HepG2 (cell line): Measurements from ENCODE around the gene COG5. TPM values are rescaled to one million over a fixed set of nuclear protein-coding genes. Genes with fewer than 3 reads are reported as not detected.

Experiments
- ATAC-seq: fragments of 200-7000 bp; cut with Tn5 transposase; 3 replicates; pipeline ENCODE4 v1.9.1; 2020; ENCODE audit warnings: mild to moderate bottlenecking, moderate library complexity
- BruUV-seq: library from RNA; stranded (reverse); fragments of 400-500 nt; replicated peaks from 2 replicates; lab custom pipeline; 2021; lab: Mats Ljungman, UMichigan
- CTCF ChIA-PET: fragments of 300-600 bp; formaldehyde crosslinking; extraction: SDS; loops from one replicate; lab custom pipeline; 2021; ENCODE audit warnings: low total read pairs, inconsistent platforms, low intra/inter-chr PET ratio; lab: Yijun Ruan, JAX
- POLR2A ChIA-PET: fragments of 350-600 bp; sonication (Branson Sonifier 250); formaldehyde crosslinking; loops from one replicate; lab custom pipeline; 2020; ENCODE audit warnings: antibody characterized with exemption, inconsistent platforms; lab: Yijun Ruan, JAX
- DNase-seq: peaks from one replicate; pipeline ENCODE4 v3.0.0-alpha.2; 2015; ENCODE audit warnings: low spot score
- FAIRE-seq: peaks from 3 replicates; lab custom pipeline; 2011; peaks lifted over from hg19 to GRCh38; lab: Jason Lieb, UNC
- H2AFZ ChIP-seq: one replicate; pipeline ENCODE4 v1.6.1; 2011; ENCODE audit warnings: low read length, inconsistent platforms
- H3K27ac ChIP-seq: fragments of 300-600 bp; 3 replicates; pipeline ENCODE4 v1.8.0; 2011; ENCODE audit warnings: mixed run types, mild to moderate bottlenecking, mixed read lengths, low read length, inconsistent platforms; ENCODE audit not compliant: insufficient read depth; ENCODE audit errors: extremely low read length
- H3K27me3 ChIP-seq, 2 experiments: fragments of 200-600 bp in 1 of 2; 2 replicates in 1 of 2; 3 replicates in 1 of 2; pipeline versions ENCODE4 v1.6.0 to v1.8.0; 2011; ENCODE audit warnings: low read length in 2 of 2, mild to moderate bottlenecking in 2 of 2, moderate library complexity in 2 of 2, inconsistent platforms in 1 of 2; ENCODE audit not compliant: insufficient read depth in 2 of 2, control insufficient read depth in 1 of 2
- H3K36me3 ChIP-seq, 2 experiments: fragments of 200-600 bp in 1 of 2; replicated peaks in 1 of 2; 2 replicates in 1 of 2; 3 replicates in 1 of 2; pipeline versions ENCODE4 v1.5.1 to v1.8.0; 2011; ENCODE audit warnings: low read length in 2 of 2, inconsistent platforms in 1 of 2; ENCODE audit not compliant: insufficient read depth in 2 of 2, control insufficient read depth in 1 of 2
- H3K4me1 ChIP-seq: 2 replicates; pipeline ENCODE4 v1.5.1; 2012; ENCODE audit warnings: low read length, inconsistent platforms; ENCODE audit not compliant: insufficient read depth
- H3K4me2 ChIP-seq: 2 replicates; pipeline ENCODE4 v1.6.0; 2011; ENCODE audit warnings: low read depth, low read length, inconsistent platforms
- H3K4me3 ChIP-seq, 3 experiments: fragments of 200-600 bp in 1 of 3; sonication (generic), shearing (Covaris generic) in 1 of 3; replicated peaks in 1 of 3; 2 replicates each; pipeline ENCODE4 v1.5.1; 2011 to 2016; ENCODE audit warnings: low read length in 3 of 3, inconsistent platforms in 2 of 3, low read depth in 2 of 3, mild to moderate bottlenecking in 2 of 3, control low read depth in 1 of 3, mixed read lengths in 1 of 3; ENCODE audit not compliant: insufficient read depth in 1 of 3
- H3K79me2 ChIP-seq: one replicate; pipeline ENCODE4 v1.6.1; 2011; ENCODE audit warnings: low read length, inconsistent platforms; ENCODE audit not compliant: insufficient read depth
- H3K9ac ChIP-seq: 2 replicates; pipeline ENCODE4 v1.6.0; 2011; ENCODE audit warnings: mild to moderate bottlenecking, low read depth, low read length, inconsistent platforms; ENCODE audit not compliant: insufficient read depth
- H3K9me3 ChIP-seq: 2 replicates; pipeline ENCODE4 v1.5.1; 2012; ENCODE audit warnings: mild to moderate bottlenecking, low read length
- H4K20me1 ChIP-seq: 2 replicates; pipeline ENCODE4 v1.6.0; 2011; ENCODE audit warnings: inconsistent platforms, mild to moderate bottlenecking, low read length, moderate library complexity; ENCODE audit not compliant: insufficient read depth
- DRAP1 ChIP-seq: IDR thresholded peaks from 2 replicates; pipeline ENCODE4 v1.6.1; 2016; ENCODE audit warnings: missing genetic modification reagents, missing compliant biosample characterization
- GMEB1 ChIP-seq: sonication (generic); formaldehyde crosslinking; IDR thresholded peaks from 2 replicates; pipeline ENCODE4 v1.5.1; 2020; ENCODE audit warnings: missing genetic modification reagents, mild to moderate bottlenecking, borderline replicate concordance
- HNF1A ChIP-seq, 2 experiments: sonication (generic) in 1 of 2; formaldehyde crosslinking in 1 of 2; IDR thresholded peaks; 2 replicates each; pipeline versions ENCODE4 v1.4.0 to v1.6.1; 2016 to 2020; ENCODE audit warnings: borderline replicate concordance in 1 of 2, low read depth in 1 of 2, mild to moderate bottlenecking in 1 of 2, missing genetic modification reagents in 1 of 2
- KMT2B ChIP-seq: IDR thresholded peaks from 2 replicates; pipeline ENCODE4 v1.6.1; 2016; ENCODE audit warnings: missing genetic modification reagents, missing compliant biosample characterization
- NFIB ChIP-seq: sonication (generic); formaldehyde crosslinking; IDR thresholded peaks from 2 replicates; pipeline ENCODE4 v1.9.0; 2021; ENCODE audit warnings: missing genetic modification reagents, mild to moderate bottlenecking, borderline replicate concordance
- RBAK ChIP-seq: sonication (generic); formaldehyde crosslinking; IDR thresholded peaks from 2 replicates; pipeline ENCODE4 v1.5.1; 2020; ENCODE audit warnings: mild to moderate bottlenecking, missing genetic modification reagents
- SETDB1 ChIP-seq: sonication (generic); formaldehyde crosslinking; IDR thresholded peaks from 2 replicates; pipeline ENCODE4 v1.5.1; 2020; ENCODE audit warnings: missing genetic modification reagents, mild to moderate bottlenecking, borderline replicate concordance
- SP2 ChIP-seq: sonication (generic); formaldehyde crosslinking; IDR thresholded peaks from 2 replicates; pipeline ENCODE4 v1.5.1; 2020; ENCODE audit warnings: mild to moderate bottlenecking, missing genetic modification reagents
- ZNF546 ChIP-seq: sonication (generic); formaldehyde crosslinking; conservative IDR thresholded peaks from 2 replicates; pipeline ENCODE4 v1.8.1; 2023; ENCODE audit warnings: mild to moderate bottlenecking, missing genetic modification reagents
- ZNF549 ChIP-seq: sonication (generic); formaldehyde crosslinking; IDR thresholded peaks from 2 replicates; pipeline ENCODE4 v1.5.0; 2020; ENCODE audit warnings: missing genetic modification reagents
- ZNF678 ChIP-seq: sonication (generic); formaldehyde crosslinking; IDR thresholded peaks from 2 replicates; pipeline ENCODE4 v1.4.0; 2020; ENCODE audit warnings: mild to moderate bottlenecking, missing genetic modification reagents
- ZNF83 ChIP-seq: sonication (generic); formaldehyde crosslinking; IDR thresholded peaks from 2 replicates; pipeline ENCODE4 v1.4.0; 2020; ENCODE audit warnings: missing genetic modification reagents, mild to moderate bottlenecking, borderline replicate concordance
- WGBS: methylation state at CpG from one replicate; pipeline ENCODE4 v1.1.6; 2017; ENCODE audit warnings: low lambda C conversion rate; 5-methylcytosine and 5-hydroxymethylcytosine counted together
- in situ Hi-C: cut with HindIII; loops from 2 replicates; pipeline ENCODE4 v1.10.0; 2017; ENCODE audit warnings: low pct_unique_long_range_greater_than_20kb; ENCODE audit not compliant: extremely low pct_ligation_motif_present
- intact Hi-C: fragments of 100-400 bp; cut with micrococcal nuclease; formaldehyde crosslinking; loops from one replicate; pipeline ENCODE4 v1.10.0; 2022; ENCODE audit not compliant: unreplicated experiment
- polyA plus RNA-seq, 8 experiments: library from polyadenylated mRNA; depleted of rRNA in 3 of 8; stranded (reverse) in 7 of 8; unstranded in 1 of 8; fragments of >200 nt; fragmentation: Illumina TruSeq in 4 of 8; extraction: Trizol in 4 of 8; gene quantifications; 2 replicates each; pipeline versions ENCODE4 v1.2.1 to v1.2.3, GENCODE V29; 2011 to 2016; ENCODE audit warnings: low read depth in 4 of 8, missing spikeins in 1 of 8, mixed read lengths in 1 of 8; ENCODE audit not compliant: insufficient read depth in 1 of 8
- total RNA-seq, 5 experiments: library from RNA; depleted of rRNA; stranded (reverse); fragments of >200 nt; fragmentation: Illumina TruSeq; extraction: Trizol; gene quantifications; 2 replicates each; pipeline ENCODE4 v1.2.3, GENCODE V29; 2016; ENCODE audit warnings: low read depth in 1 of 5
- TF ChIP-seq, protein P1 (sequence below): sonication (generic); formaldehyde crosslinking; IDR thresholded peaks from 2 replicates; pipeline ENCODE4 v1.5.0; 2020; ENCODE audit warnings: mild to moderate bottlenecking, missing genetic modification reagents, borderline replicate concordance

Gene COG5
- total and polyA plus RNA-seq, 2 of the 13 experiments (the other 11 are each of a cell fraction or from before 2014, with no cell fraction given) = 20.4 to 31.3 TPM

- TF ChIP-seq HNF1A (IDR thresholded peaks at IDR 0.05; ENCODE audit: low read depth) (no peak), HNF1A (CRISPR knock-in tag; IDR thresholded peaks at IDR 0.05; ENCODE audit: borderline replicate concordance) (no peak), SETDB1 (CRISPR knock-in tag) (no peak), KMT2B (no peak)
These were observed 243.9 kb downstream of the COG5 start (continued) for GRCh38 chr7:107319724-107320228.

GRCh38 chr7:107318523-107319160 lies 245.1 kb downstream of the COG5 start:
- ATAC-seq (no peak), DNase-seq (no peak), FAIRE-seq (no peak)
- 92% methylated on average over 3 of the region's 3 CpGs for WGBS
- no peaks in the 10 kb centered on the region for H4K20me1 ChIP-seq
- no peak overlapping the region for H3K27ac ChIP-seq
- no peaks in the 10 kb centered on the region; a peak in 1 of 5 replicates for H3K27me3 ChIP-seq
- no TSS peak for BruUV-seq
- H3K4me2 ChIP-seq = no peak overlapping the region
- ChIA-PET CTCF (no interaction called here), POLR2A (no interaction called here)
- no peaks in the 10 kb centered on the region for H3K9me3 ChIP-seq
- H2AFZ ChIP-seq = no peak overlapping the region
- intact Hi-C loops (no loop called here), in situ Hi-C loops (no loop called here)
- H3K36me3 ChIP-seq = peaks cover 0 to 4% of the 10 kb centered on the region in 2 experiments; a peak in 1 of 5 replicates
- H3K4me1 ChIP-seq = no peaks in the 10 kb centered on the region
- no peak overlapping the region for H3K4me3 ChIP-seq
- H3K9ac ChIP-seq = no peak overlapping the region
- no peaks in the 10 kb centered on the region for H3K79me2 ChIP-seq
- TF ChIP-seq RBAK = no peak
- no peak for TF ChIP-seq ZNF546 (CRISPR knock-in tag)
- TF ChIP-seq DRAP1 = no peak
- no peak for TF ChIP-seq ZNF83 (CRISPR knock-in tag)
- no peak for TF ChIP-seq ZNF678 (CRISPR knock-in tag)
- TF ChIP-seq, protein P1, sequence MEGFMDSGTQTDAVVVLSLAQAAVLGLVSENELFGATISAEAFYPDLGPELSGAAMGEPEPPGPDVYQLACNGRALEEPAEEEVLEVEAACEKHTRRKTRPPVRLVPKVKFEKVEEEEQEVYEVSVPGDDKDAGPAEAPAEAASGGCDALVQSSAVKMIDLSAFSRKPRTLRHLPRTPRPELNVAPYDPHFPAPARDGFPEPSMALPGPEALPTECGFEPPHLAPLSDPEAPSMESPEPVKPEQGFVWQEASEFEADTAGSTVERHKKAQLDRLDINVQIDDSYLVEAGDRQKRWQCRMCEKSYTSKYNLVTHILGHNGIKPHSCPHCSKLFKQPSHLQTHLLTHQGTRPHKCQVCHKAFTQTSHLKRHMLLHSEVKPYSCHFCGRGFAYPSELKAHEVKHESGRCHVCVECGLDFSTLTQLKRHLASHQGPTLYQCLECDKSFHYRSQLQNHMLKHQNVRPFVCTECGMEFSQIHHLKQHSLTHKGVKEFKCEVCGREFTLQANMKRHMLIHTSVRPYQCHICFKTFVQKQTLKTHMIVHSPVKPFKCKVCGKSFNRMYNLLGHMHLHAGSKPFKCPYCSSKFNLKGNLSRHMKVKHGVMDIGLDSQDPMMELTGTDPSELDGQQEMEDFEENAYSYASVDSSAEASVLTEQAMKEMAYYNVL (CRISPR knock-in tag) = no peak
- no peak for TF ChIP-seq GMEB1 (CRISPR knock-in tag)
- no peak for TF ChIP-seq SP2 (CRISPR knock-in tag)
- no peak for TF ChIP-seq ZNF549 (CRISPR knock-in tag)
- no peak for TF ChIP-seq NFIB (CRISPR knock-in tag)
